GM12874 (cell line): ENCODE data around the gene ART1.

Source experiments
- TF ChIP-seq, protein P1 (sequence below): IDR thresholded peaks from 2 replicates; pipeline ENCODE4 v1.5.1; 2011; ENCODE audit warnings: low read depth, mild to moderate bottlenecking, control low read depth, low read length, moderate library complexity; ENCODE audit not compliant: insufficient read depth

ART1 gene

DNA sequence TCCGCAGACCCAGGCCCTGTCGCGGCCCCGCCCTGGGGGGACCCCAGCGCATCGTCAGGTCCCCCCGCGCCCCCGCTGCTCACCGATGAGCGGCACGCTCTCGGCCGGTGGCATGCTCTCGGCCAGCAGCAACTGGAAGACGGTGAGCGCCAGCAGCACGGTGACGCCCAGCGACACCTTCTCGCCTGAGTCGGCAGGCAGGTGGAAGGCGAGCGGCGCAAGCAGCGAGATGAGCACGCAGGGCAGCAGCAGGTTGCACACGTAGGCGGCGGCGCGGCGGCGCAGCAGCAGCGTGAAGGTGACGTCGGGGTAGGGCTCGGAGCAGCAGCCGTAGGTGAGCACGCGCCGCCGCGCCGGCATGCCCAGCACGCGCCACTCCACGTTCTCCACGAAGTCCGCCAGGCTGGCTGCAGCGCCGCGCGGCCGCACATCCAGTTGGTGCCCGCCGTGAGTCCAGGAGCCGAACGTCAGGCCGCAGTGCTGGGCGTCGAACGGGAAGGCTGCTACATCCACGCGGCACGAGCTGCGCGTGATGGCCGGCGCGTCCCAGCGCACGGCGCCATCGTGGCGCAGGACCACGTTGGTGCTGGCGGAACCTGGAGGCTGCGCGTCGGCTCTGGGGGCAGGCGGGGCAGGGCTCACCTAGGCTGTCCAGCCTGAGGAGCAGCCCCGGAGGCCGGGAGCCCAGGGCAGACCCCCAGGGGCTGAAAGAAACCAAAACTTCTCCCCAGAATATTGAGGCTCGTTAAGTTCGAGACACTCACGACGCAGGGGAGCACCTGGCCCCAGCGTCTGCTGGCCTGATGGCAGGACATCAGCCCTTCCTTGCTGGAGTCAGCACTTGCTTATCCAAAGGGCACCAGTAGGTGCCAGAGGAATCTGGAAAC is 22.5 kb downstream of the ART1 start:
- TF ChIP-seq, protein P1, sequence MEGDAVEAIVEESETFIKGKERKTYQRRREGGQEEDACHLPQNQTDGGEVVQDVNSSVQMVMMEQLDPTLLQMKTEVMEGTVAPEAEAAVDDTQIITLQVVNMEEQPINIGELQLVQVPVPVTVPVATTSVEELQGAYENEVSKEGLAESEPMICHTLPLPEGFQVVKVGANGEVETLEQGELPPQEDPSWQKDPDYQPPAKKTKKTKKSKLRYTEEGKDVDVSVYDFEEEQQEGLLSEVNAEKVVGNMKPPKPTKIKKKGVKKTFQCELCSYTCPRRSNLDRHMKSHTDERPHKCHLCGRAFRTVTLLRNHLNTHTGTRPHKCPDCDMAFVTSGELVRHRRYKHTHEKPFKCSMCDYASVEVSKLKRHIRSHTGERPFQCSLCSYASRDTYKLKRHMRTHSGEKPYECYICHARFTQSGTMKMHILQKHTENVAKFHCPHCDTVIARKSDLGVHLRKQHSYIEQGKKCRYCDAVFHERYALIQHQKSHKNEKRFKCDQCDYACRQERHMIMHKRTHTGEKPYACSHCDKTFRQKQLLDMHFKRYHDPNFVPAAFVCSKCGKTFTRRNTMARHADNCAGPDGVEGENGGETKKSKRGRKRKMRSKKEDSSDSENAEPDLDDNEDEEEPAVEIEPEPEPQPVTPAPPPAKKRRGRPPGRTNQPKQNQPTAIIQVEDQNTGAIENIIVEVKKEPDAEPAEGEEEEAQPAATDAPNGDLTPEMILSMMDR, result no peak

DNA sequence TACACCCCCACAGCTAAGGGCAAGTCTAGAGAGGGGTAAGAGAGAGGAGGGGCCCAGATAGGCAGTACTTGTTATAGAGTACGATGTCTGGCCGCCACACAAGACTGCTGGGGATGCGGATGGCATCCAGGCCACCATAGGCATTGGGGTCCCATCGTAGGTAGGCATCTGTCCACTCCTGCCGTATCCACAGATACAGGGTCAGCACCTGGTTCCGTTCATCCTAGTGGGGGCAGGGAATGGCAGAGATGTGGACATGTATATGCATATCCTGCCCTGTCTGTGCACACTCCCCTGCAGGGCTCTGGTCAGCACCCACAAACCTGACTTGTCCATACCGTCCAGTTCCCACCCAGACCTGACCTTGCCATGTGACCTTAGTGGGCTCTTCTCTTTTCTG is 24.2 kb downstream of the ART1 start:
- TF ChIP-seq, protein P1, result no peak

DNA sequence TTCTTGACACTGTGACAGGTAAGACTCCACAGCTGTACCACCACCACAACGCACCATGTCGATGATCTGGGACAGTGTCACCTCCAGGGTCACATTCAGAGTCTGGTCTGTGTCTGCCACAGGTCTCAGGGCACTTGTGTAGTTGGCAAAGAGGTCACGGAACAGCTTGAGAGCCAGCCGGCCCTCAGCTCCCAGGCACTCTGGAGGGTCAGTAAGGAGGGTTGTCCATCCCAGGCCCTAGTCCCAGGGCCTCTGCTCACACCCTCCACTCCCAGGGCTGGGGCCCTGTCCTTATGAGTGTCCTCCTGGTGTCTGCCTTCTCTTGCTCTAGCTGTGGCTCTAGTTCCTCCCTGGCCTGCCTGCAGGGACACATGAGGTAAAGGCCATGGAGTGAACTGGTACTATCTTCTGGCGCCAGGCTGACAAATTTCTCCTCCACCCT is 24.8 kb downstream of the ART1 start:
- TF ChIP-seq, protein P1, result no peak

DNA sequence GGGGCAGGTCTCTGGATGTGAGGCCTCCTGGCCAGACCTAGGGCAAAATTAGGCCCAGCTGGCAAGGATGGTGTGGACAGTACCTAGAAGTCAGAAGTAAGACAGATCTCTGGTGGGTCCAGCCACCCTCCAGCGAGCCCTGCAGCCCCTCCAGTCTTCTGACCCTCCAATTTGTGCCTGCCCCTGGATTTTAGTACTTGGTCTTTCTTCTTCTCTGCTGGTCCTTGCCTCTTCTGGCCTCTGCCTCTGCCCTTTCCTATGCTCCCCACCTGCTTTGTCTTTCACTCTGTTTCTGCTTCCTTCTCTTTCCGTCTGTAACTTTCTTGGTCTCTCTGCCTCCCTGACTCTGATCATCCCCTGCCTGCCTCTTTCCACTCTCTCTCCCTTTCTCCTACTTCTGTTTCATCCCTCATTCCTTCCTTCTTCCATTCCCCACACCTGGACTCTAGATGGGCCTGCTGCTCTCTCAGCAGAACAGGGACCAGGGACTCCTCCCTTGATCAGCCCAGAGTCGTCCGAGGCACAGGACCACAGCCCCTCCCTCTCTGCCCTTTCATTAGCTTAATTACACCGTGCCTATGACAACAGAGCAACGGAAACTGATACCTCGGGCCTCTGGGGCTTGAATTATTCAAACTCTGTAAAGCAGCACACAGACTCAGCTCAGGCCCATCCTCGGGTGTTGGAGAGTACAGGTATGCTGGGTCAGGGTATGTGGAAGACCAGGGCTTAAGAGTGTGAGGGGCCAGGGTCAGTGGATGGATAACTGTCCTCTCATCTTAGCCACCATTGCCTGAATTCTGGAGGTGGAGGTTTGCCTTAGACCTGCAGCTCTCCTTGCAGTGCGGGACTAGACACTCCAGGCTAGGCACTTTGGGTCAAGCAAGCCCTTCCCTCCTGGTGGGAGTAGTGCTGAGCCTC is 26.7 kb downstream of the ART1 start, which contains the start of gene CHRNA10:
TSS of gene CHRNA10 (minus strand) at position 51 of the 921 bp plus-strand sequence. CDS start 72 bp downstream, outside the sequence.
- TF ChIP-seq, protein P1, result no peak

DNA sequence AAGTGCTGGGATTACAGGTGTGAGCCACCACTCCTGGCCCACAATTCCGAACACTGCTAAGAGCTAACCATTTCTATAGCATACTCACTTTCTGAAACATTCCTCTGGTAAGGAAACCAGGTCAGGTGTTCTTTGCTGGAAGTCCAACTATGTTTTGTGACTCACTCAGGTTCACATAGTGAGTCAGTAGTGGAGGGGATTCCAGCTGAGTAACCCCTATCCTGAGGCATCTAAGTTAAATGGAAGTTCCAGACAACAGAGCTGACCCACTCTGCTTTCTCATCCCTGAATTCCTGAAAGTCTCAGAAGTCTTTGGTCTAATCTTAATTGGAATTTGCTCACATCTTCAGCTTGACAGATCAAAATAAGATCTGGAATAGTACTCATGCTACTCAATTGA is 29.3 kb downstream of the ART1 start:
- TF ChIP-seq, protein P1, result no peak

DNA sequence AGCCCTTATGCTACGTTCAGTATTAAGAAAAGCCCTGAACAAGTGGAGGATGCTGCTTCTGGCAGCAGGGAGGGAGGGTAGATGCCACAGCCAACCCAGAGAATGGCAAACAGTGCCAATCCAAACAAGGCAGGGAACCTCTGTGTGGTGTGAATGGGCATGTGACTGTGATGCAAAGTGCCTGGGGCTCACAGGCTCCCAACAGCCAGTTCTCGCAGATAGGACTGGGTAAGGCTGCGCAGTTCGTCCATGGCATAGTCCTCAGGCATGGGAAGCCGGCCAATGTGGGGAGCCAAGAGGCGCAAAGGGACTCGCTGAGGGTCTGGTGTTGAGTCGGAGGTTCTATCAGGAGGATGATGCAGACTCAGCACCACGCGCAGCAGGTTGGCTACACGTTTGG is 31.0 kb downstream of the ART1 start:
- TF ChIP-seq, protein P1, result no peak

DNA sequence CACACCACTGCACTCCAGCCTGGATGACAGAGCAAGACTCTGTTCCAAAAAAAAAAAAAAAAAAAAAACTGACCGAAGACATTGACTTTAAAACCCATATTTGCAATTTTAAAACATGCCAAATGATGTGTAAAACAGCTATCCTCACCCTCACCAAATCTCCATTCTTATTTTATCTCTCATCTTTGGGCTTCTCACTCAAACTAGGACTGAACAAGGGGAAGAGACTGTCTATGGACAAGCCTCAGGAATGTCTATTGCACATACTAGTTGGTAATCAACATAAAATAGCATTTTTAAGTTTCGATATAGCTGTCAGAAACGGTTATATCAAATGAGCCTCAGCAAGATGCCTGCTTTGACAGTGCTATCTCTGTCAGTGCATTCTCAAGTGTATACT is 34.1 kb downstream of the ART1 start:
- TF ChIP-seq, protein P1, result no peak
